Ishikawa (cell line): Measurements from ENCODE around the gene CXCR4.

ENCODE experiments used
- CEBPB ChIP-seq: IDR thresholded peaks from 2 replicates; pipeline ENCODE4 v1.6.1; 2012
- CREB1 ChIP-seq: IDR thresholded peaks from 2 replicates; pipeline ENCODE4 v1.6.1; 2012; ENCODE audit warnings: low read depth
- EGR1 ChIP-seq: IDR thresholded peaks from 2 replicates; pipeline ENCODE4 v1.6.1; 2012
- EP300 ChIP-seq: IDR thresholded peaks from 2 replicates; pipeline ENCODE4 v1.6.1; 2012; ENCODE audit warnings: borderline replicate concordance
- FOXM1 ChIP-seq: IDR thresholded peaks from 2 replicates; pipeline ENCODE4 v1.6.1; 2012; ENCODE audit warnings: low read depth, borderline replicate concordance
- NFIC ChIP-seq: IDR thresholded peaks from 2 replicates; pipeline ENCODE4 v1.6.1; 2012
- RAD21 ChIP-seq: IDR thresholded peaks from 2 replicates; pipeline ENCODE4 v1.6.1; 2012; ENCODE audit warnings: low read depth
- TAF1 ChIP-seq: IDR thresholded peaks from 2 replicates; pipeline ENCODE4 v1.6.1; 2012; ENCODE audit warnings: low read depth, mild to moderate bottlenecking
- TEAD4 ChIP-seq: IDR thresholded peaks from 2 replicates; pipeline ENCODE4 v1.6.1; 2012
- YY1 ChIP-seq: IDR thresholded peaks from 2 replicates; pipeline ENCODE4 v1.6.1; 2012; ENCODE audit warnings: low read depth
- TF ChIP-seq, protein P1 (sequence below): IDR thresholded peaks from 2 replicates; pipeline ENCODE4 v1.6.1; 2012; ENCODE audit warnings: low read depth, mild to moderate bottlenecking
- TF ChIP-seq, protein P2 (sequence below): IDR thresholded peaks from 2 replicates; pipeline ENCODE4 v1.6.1; 2012
- TF ChIP-seq, protein P3 (sequence below): IDR thresholded peaks from 2 replicates; pipeline ENCODE4 v1.6.1; 2012

DNA sequence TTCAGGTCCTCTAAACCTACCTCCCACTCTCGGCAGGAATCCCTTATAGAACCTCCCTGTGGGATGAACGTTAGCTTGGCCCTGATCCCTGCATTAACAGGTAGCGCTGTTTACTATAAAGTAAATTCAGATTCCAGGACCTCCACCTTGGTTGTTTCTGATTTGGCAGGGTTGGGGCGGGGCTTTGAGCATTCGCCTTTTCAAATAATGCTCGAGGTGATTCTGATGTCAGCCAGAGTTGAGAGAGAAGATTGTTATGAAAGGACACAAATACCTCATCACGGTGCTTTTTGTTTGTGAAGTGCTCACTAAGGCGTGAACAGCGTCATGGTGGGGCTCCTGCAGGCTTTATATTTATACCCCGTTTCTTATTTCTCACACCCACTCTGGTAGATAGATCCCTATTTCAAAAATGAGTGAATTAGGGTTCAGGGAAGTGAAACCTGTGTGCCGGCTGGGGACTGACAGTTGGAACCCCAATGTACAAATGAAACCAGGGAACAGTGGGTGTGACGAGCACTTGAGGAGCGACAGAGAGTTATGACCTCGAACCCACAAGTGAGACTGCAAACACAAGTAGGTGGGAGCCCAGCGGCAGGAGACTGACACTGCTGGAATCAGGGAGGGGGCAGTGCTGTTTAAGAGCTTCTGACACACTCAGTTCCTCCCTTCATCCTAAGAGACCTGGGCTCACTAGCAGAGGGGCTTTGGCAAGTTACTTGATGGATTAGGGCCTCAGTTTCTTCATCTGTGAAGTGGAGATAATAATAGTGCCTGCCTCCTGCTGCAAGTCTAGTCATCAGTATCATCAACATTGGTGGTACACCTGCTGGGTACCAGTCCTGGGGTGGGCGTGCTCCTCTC lies 14.2 kb upstream of the CXCR4 start:
- TF ChIP-seq RAD21 (no peak), CREB1 (no peak), TEAD4 (no peak), YY1 (no peak), TAF1 (no peak), EGR1 (no peak), FOXM1 (no peak), EP300 (no peak), CEBPB (no peak), NFIC (no peak)
- TF ChIP-seq, protein P1, sequence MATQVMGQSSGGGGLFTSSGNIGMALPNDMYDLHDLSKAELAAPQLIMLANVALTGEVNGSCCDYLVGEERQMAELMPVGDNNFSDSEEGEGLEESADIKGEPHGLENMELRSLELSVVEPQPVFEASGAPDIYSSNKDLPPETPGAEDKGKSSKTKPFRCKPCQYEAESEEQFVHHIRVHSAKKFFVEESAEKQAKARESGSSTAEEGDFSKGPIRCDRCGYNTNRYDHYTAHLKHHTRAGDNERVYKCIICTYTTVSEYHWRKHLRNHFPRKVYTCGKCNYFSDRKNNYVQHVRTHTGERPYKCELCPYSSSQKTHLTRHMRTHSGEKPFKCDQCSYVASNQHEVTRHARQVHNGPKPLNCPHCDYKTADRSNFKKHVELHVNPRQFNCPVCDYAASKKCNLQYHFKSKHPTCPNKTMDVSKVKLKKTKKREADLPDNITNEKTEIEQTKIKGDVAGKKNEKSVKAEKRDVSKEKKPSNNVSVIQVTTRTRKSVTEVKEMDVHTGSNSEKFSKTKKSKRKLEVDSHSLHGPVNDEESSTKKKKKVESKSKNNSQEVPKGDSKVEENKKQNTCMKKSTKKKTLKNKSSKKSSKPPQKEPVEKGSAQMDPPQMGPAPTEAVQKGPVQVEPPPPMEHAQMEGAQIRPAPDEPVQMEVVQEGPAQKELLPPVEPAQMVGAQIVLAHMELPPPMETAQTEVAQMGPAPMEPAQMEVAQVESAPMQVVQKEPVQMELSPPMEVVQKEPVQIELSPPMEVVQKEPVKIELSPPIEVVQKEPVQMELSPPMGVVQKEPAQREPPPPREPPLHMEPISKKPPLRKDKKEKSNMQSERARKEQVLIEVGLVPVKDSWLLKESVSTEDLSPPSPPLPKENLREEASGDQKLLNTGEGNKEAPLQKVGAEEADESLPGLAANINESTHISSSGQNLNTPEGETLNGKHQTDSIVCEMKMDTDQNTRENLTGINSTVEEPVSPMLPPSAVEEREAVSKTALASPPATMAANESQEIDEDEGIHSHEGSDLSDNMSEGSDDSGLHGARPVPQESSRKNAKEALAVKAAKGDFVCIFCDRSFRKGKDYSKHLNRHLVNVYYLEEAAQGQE = no peak
- TF ChIP-seq, protein P2, sequence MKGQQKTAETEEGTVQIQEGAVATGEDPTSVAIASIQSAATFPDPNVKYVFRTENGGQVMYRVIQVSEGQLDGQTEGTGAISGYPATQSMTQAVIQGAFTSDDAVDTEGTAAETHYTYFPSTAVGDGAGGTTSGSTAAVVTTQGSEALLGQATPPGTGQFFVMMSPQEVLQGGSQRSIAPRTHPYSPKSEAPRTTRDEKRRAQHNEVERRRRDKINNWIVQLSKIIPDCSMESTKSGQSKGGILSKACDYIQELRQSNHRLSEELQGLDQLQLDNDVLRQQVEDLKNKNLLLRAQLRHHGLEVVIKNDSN = no peak
- TF ChIP-seq, protein P3, sequence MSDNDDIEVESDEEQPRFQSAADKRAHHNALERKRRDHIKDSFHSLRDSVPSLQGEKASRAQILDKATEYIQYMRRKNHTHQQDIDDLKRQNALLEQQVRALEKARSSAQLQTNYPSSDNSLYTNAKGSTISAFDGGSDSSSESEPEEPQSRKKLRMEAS = no peak
